ENCODE measurements around the gene GALNT15.

Gene GALNT15

GRCh38 chr3:16142350-16143025 is 32.0 kb upstream of the GALNT15 start:
- Histone ChIP-seq H3K4me2 (ENCODE audit: low read length) (no peak overlapping the region), H3K14ac (ENCODE audit: low read length) (no peak overlapping the region), H2BK120ac (ENCODE audit: insufficient read depth, low read length, poor library complexity) (no peak overlapping the region), H3K18ac (ENCODE audit: low read length) (no peak overlapping the region), H3K4ac (ENCODE audit: low read depth, low read length) (no peak overlapping the region), H3K27ac (ENCODE audit: low read depth, low read length) (no peak overlapping the region), H3K79me2 (ENCODE audit: control insufficient read depth, insufficient read depth, low read length, poor library complexity) (no peaks in the 10 kb centered on the region), H4K8ac (ENCODE audit: low read depth, low read length) (no peak overlapping the region), H3K23ac (ENCODE audit: low read length) (no peak overlapping the region), H2BK12ac (ENCODE audit: low read length) (no peak overlapping the region), H3K9ac (ENCODE audit: low read length) (no peak overlapping the region), H2BK5ac (ENCODE audit: low read depth, low read length, poor library complexity) (no peak overlapping the region), H2AK5ac (ENCODE audit: low read length) (no peak overlapping the region), H3K79me1 (ENCODE audit: low read length) (no peaks in the 10 kb centered on the region), H3K36me3 (ENCODE audit: control insufficient read depth in 1 of 2, insufficient read depth in 2 of 2, low read length in 2 of 2) (no peaks in the 10 kb centered on the region), H2AFZ (ENCODE audit: insufficient read depth, low read length, poor library complexity) (no peak overlapping the region), H3K4me1 (ENCODE audit: control insufficient read depth in 1 of 2, insufficient read depth in 2 of 2, low read length in 2 of 2) (no peaks in the 10 kb centered on the region), H3K4me3 (ENCODE audit: low read depth, low read length) (no peak overlapping the region), H4K91ac (ENCODE audit: low read depth, low read length) (no peak overlapping the region), H3K27me3 (ENCODE audit: insufficient read depth, low read length) (no peaks in the 10 kb centered on the region), H3K9me3 (ENCODE audit: insufficient read depth, low read depth, low read length) (peaks cover 14% of the 10 kb centered on the region), H4K12ac (ENCODE audit: low read depth, low read length) (no peak overlapping the region)
- no peak for DNase-seq
- WGBS (ENCODE audit: extremely low coverage, insufficient coverage, insufficient read length): no CpG with 5 or more reads among the region's 5 CpGs

- no peak overlapping the region for H3K18ac ChIP-seq (ENCODE audit: low read length)
- H4K8ac ChIP-seq (ENCODE audit: low read depth, low read length): no peak overlapping the region
- no peaks in the 10 kb centered on the region for H3K36me3 ChIP-seq (ENCODE audit: control insufficient read depth in 1 of 2, insufficient read depth in 2 of 2, low read length in 2 of 2)
- no peak overlapping the region for H3K4me2 ChIP-seq (ENCODE audit: low read length)
- no peak overlapping the region for H4K12ac ChIP-seq (ENCODE audit: low read depth, low read length)
- no CpG with 5 or more reads among the region's 2 CpGs for WGBS (ENCODE audit: extremely low coverage, insufficient coverage, insufficient read length)
- no peak for DNase-seq
- no peaks in the 10 kb centered on the region for H3K79me2 ChIP-seq (ENCODE audit: control insufficient read depth, insufficient read depth, low read length, poor library complexity)
- no peak overlapping the region for H2BK120ac ChIP-seq (ENCODE audit: insufficient read depth, low read length, poor library complexity)
- no peak overlapping the region for H2AFZ ChIP-seq (ENCODE audit: insufficient read depth, low read length, poor library complexity)
- no peak overlapping the region for H2BK12ac ChIP-seq (ENCODE audit: low read length)
- H3K23ac ChIP-seq (ENCODE audit: low read length): no peak overlapping the region
- no peaks in the 10 kb centered on the region for H3K27me3 ChIP-seq (ENCODE audit: insufficient read depth, low read length)
- peaks cover 15% of the 10 kb centered on the region for H3K9me3 ChIP-seq (ENCODE audit: insufficient read depth, low read depth, low read length)
- H3K14ac ChIP-seq (ENCODE audit: low read length): no peak overlapping the region
- H2BK5ac ChIP-seq (ENCODE audit: low read depth, low read length, poor library complexity): no peak overlapping the region
- no peaks in the 10 kb centered on the region for H3K79me1 ChIP-seq (ENCODE audit: low read length)
- H3K4me1 ChIP-seq (ENCODE audit: control insufficient read depth in 1 of 2, insufficient read depth in 2 of 2, low read length in 2 of 2): no peaks in the 10 kb centered on the region
- no peak overlapping the region for H2AK5ac ChIP-seq (ENCODE audit: low read length)
- no peak overlapping the region for H3K4me3 ChIP-seq (ENCODE audit: low read depth, low read length)
- no peak overlapping the region for H3K27ac ChIP-seq (ENCODE audit: low read depth, low read length)
- no peak overlapping the region for H4K91ac ChIP-seq (ENCODE audit: low read depth, low read length)
- H3K9ac ChIP-seq (ENCODE audit: low read length): no peak overlapping the region
- H3K4ac ChIP-seq (ENCODE audit: low read depth, low read length): no peak overlapping the region
Observed at GRCh38 chr3:16143861-16144447, 30.5 kb upstream of the GALNT15 start.

GRCh38 chr3:16145176-16145575 is 29.3 kb upstream of the GALNT15 start:
- H3K9ac ChIP-seq (ENCODE audit: low read length): no peak overlapping the region
- no peak overlapping the region for H3K4me2 ChIP-seq (ENCODE audit: low read length)
- H3K27ac ChIP-seq (ENCODE audit: low read depth, low read length): no peak overlapping the region
- no peak overlapping the region for H2AK5ac ChIP-seq (ENCODE audit: low read length)
- H3K18ac ChIP-seq (ENCODE audit: low read length): no peak overlapping the region
- H2BK12ac ChIP-seq (ENCODE audit: low read length): no peak overlapping the region
- H2AFZ ChIP-seq (ENCODE audit: insufficient read depth, low read length, poor library complexity): no peak overlapping the region
- no peak overlapping the region for H2BK5ac ChIP-seq (ENCODE audit: low read depth, low read length, poor library complexity)
- no peak overlapping the region for H3K23ac ChIP-seq (ENCODE audit: low read length)
- H3K79me1 ChIP-seq (ENCODE audit: low read length): no peaks in the 10 kb centered on the region
- H4K12ac ChIP-seq (ENCODE audit: low read depth, low read length): no peak overlapping the region
- no peaks in the 10 kb centered on the region for H3K4me1 ChIP-seq (ENCODE audit: control insufficient read depth in 1 of 2, insufficient read depth in 2 of 2, low read length in 2 of 2)
- H3K79me2 ChIP-seq (ENCODE audit: control insufficient read depth, insufficient read depth, low read length, poor library complexity): no peaks in the 10 kb centered on the region
- no peak overlapping the region for H4K91ac ChIP-seq (ENCODE audit: low read depth, low read length)
- no peak overlapping the region for H3K14ac ChIP-seq (ENCODE audit: low read length)
- H3K36me3 ChIP-seq (ENCODE audit: control insufficient read depth in 1 of 2, insufficient read depth in 2 of 2, low read length in 2 of 2): no peaks in the 10 kb centered on the region
- no peak overlapping the region for H2BK120ac ChIP-seq (ENCODE audit: insufficient read depth, low read length, poor library complexity)
- H3K4ac ChIP-seq (ENCODE audit: low read depth, low read length): no peak overlapping the region
- WGBS (ENCODE audit: extremely low coverage, insufficient coverage, insufficient read length): no CpG with 5 or more reads among the region's 2 CpGs
- H4K8ac ChIP-seq (ENCODE audit: low read depth, low read length): no peak overlapping the region
- DNase-seq: no peak
- no peaks in the 10 kb centered on the region for H3K27me3 ChIP-seq (ENCODE audit: insufficient read depth, low read length)
- H3K4me3 ChIP-seq (ENCODE audit: low read depth, low read length): no peak overlapping the region
- H3K9me3 ChIP-seq (ENCODE audit: insufficient read depth, low read depth, low read length): peaks cover 13% of the 10 kb centered on the region

- H2BK12ac ChIP-seq (ENCODE audit: low read length): no peak overlapping the region
- H3K36me3 ChIP-seq (ENCODE audit: control insufficient read depth in 1 of 2, insufficient read depth in 2 of 2, low read length in 2 of 2): no peaks in the 10 kb centered on the region
- no peaks in the 10 kb centered on the region for H3K4me1 ChIP-seq (ENCODE audit: control insufficient read depth in 1 of 2, insufficient read depth in 2 of 2, low read length in 2 of 2)
- no peak overlapping the region for H3K27ac ChIP-seq (ENCODE audit: low read depth, low read length)
- H2AK5ac ChIP-seq (ENCODE audit: low read length): no peak overlapping the region
- no peak overlapping the region for H3K9ac ChIP-seq (ENCODE audit: low read length)
- no peak overlapping the region for H4K8ac ChIP-seq (ENCODE audit: low read depth, low read length)
- no peak overlapping the region for H3K4me2 ChIP-seq (ENCODE audit: low read length)
- no peak overlapping the region for H3K14ac ChIP-seq (ENCODE audit: low read length)
- H2BK5ac ChIP-seq (ENCODE audit: low read depth, low read length, poor library complexity): no peak overlapping the region
- DNase-seq: no peak
- peaks cover 11% of the 10 kb centered on the region for H3K9me3 ChIP-seq (ENCODE audit: insufficient read depth, low read depth, low read length)
- H4K12ac ChIP-seq (ENCODE audit: low read depth, low read length): no peak overlapping the region
- H3K23ac ChIP-seq (ENCODE audit: low read length): no peak overlapping the region
- no peak overlapping the region for H3K4ac ChIP-seq (ENCODE audit: low read depth, low read length)
- no peaks in the 10 kb centered on the region for H3K79me2 ChIP-seq (ENCODE audit: control insufficient read depth, insufficient read depth, low read length, poor library complexity)
- H2AFZ ChIP-seq (ENCODE audit: insufficient read depth, low read length, poor library complexity): no peak overlapping the region
- no peaks in the 10 kb centered on the region for H3K79me1 ChIP-seq (ENCODE audit: low read length)
- no peak overlapping the region for H3K4me3 ChIP-seq (ENCODE audit: low read depth, low read length)
- H3K18ac ChIP-seq (ENCODE audit: low read length): no peak overlapping the region
- no CpG with 5 or more reads among the region's 2 CpGs for WGBS (ENCODE audit: extremely low coverage, insufficient coverage, insufficient read length)
- H3K27me3 ChIP-seq (ENCODE audit: insufficient read depth, low read length): no peaks in the 10 kb centered on the region
- no peak overlapping the region for H4K91ac ChIP-seq (ENCODE audit: low read depth, low read length)
- H2BK120ac ChIP-seq (ENCODE audit: insufficient read depth, low read length, poor library complexity): no peak overlapping the region
Observed at GRCh38 chr3:16146015-16146730, 28.3 kb upstream of the GALNT15 start.

All from trophoblast cell (in vitro differentiated cells and primary cell).